ENCODE results near the gene CSRP1. TPM values are rescaled to one million over a fixed set of nuclear protein-coding genes. Genes with fewer than 3 reads are reported as not detected.

The CSRP1 gene
- total and polyA plus RNA-seq, 9 of the 15 experiments (the other 6 are each of a cell fraction or from before 2014, with no cell fraction given) = 6.8 to 39.4 (median 23.7) TPM

DNA sequence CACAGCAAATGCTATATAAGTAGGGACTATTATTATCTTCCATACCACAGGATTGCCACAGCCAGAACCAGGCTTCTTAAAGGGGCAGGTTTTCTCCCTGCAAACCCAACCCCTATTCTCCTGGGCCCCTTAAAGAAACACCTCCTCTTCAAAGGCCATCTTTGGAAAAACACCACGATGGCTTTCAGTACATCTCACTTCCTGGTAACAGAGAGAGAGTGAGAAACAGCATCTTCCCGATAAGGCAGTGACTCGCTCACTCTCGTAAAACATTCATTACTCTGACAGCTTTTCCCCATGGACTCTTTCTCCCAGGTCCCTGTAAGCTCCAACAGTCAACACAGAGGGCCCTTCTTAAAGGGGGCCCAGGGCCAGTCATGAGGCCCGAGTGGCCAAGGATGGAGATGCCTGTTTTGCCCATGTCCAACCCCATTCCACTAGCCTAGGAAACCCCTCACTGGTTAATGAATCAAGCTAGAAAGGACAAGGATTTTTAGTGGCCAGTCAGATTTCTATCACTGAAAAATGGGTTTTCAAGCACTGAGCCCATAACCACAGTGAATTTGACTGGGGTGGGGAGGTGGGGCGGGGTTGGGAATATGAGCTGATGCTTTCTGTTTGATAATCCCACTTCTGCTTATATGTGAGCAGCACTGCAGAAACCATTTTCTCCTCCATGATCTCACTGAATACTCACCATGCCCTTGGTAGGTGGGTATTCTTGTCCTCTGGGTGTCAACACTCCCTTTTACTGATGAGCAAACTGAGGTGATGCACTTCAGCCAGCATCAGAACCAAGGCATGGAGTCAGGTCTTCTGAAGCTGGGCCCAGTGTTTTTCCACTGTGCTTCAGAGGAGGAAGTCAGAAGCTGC is 28.4 kb upstream of the CSRP1 start (continued):
- no peak; the same call in 1 of the 2 replicates for TF ChIP-seq ZNF239 (CRISPR knock-in tag; IDR thresholded peaks at IDR 0.05)
- no peak for TF ChIP-seq ZNF79 (CRISPR knock-in tag; IDR thresholded peaks at IDR 0.05; ENCODE audit: low read depth)
- TF ChIP-seq, protein P1, sequence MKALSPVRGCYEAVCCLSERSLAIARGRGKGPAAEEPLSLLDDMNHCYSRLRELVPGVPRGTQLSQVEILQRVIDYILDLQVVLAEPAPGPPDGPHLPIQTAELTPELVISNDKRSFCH (CRISPR knock-in tag; IDR thresholded peaks at IDR 0.05) = no peak
- TF ChIP-seq, protein P1 (tag; IDR thresholded peaks at IDR 0.05) = no peak
- peak; percentile 72 for TF ChIP-seq PKNOX1 (IDR thresholded peaks at IDR 0.05)
- TF ChIP-seq ZNF639 (CRISPR knock-in tag; conservative IDR thresholded peaks at IDR 0.05 in 1 of 2, IDR thresholded peaks at IDR 0.05 in 1 of 2) = peak in 1 of 2 experiments; percentile 43; a peak in 1 of 4 replicates
- TF ChIP-seq DMBX1 (CRISPR knock-in tag; IDR thresholded peaks at IDR 0.05; ENCODE audit: borderline replicate concordance) = no peak
- no peak; a peak in 1 of 4 replicates for TF ChIP-seq RAD21 (CRISPR knock-in tag; conservative IDR thresholded peaks at IDR 0.05 in 1 of 2, IDR thresholded peaks at IDR 0.05 in 1 of 2)
- TF ChIP-seq, protein P2, sequence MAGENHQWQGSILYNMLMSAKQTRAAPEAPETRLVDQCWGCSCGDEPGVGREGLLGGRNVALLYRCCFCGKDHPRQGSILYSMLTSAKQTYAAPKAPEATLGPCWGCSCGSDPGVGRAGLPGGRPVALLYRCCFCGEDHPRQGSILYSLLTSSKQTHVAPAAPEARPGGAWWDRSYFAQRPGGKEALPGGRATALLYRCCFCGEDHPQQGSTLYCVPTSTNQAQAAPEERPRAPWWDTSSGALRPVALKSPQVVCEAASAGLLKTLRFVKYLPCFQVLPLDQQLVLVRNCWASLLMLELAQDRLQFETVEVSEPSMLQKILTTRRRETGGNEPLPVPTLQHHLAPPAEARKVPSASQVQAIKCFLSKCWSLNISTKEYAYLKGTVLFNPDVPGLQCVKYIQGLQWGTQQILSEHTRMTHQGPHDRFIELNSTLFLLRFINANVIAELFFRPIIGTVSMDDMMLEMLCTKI (IDR thresholded peaks at IDR 0.05; ENCODE audit: partially characterized antibody) = no peak
- no peak for TF ChIP-seq ZNF23 (CRISPR knock-in tag; IDR thresholded peaks at IDR 0.05)
- TF ChIP-seq THRB (CRISPR knock-in tag; conservative IDR thresholded peaks at IDR 0.05) = 0 out of 2 replicates have a peak, but pooled peaks have one; percentile 20
- TF ChIP-seq CXXC5 (CRISPR knock-in tag; IDR thresholded peaks at IDR 0.05) = no peak
- no peak for TF ChIP-seq E2F4 (CRISPR knock-in tag; IDR thresholded peaks at IDR 0.05; ENCODE audit: low read depth)
- TF ChIP-seq HOXB6 (CRISPR knock-in tag; IDR thresholded peaks at IDR 0.05; ENCODE audit: borderline replicate concordance) = no peak
- TF ChIP-seq CBFA2T3 (IDR thresholded peaks at IDR 0.05) = no peak
- no peak for TF ChIP-seq USF1 (CRISPR knock-in tag; IDR thresholded peaks at IDR 0.05)
- TF ChIP-seq ZBTB1 (CRISPR knock-in tag; IDR thresholded peaks at IDR 0.05; ENCODE audit: borderline replicate concordance, low read depth) = no peak
